IPS-NIHi7 (cell line): ENCODE data around the gene TLK1.
A peak's percentile ranks its signal among the peaks of the same experiment; 100 is the strongest.

Experiments
- DNase-seq: peaks from one replicate; pipeline ENCODE4 v3.0.0; 2012; ENCODE audit warnings: mixed read lengths; ENCODE audit errors: extremely low spot score

The TLK1 gene

DNA sequence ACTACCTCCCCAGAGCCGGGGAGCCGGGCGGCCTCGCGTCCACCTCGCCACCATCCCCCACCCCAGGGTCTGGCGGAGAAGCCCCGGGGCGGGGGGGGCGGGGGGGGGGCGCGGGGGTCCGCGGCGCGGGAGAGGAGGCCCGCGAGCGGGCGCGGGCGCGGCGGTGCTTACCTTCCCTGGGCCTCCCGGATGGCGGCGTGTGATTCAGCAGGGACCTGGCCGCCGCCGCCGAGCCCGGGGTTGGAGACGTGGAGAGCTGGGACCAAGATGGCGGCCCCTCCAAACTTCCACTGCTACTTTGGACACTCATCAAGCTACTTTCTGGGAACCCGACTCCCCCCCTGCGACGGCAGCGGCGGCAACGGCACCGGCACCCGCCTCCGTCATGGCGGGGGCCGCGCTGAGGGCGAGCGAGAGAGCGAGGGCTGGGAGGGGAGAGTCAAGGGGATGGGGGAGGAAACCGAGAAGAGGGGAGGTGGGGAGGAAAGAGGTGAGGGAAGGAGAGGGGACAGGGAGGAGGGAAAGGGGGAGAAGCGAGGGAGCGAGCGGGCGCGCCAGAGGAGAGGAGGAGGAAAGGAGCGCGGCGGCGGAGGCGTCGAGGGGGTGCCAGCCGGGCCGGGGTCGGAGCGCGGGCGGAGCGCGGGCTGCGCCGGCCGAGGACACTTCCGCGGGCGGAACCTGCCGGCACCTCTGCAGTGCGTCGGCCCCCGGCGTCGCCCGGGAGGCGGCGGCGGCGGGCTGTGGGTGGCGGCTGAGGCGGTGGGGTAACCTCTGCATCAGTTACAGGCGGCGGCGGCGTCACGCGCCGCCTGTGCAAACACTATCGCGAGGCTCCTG, at the start of gene TLK1:
Gene TLK1 (minus strand): TSS at position 775 of the 837 bp plus-strand sequence. CDS start 465 bp downstream, at position 310.
- peak; percentile 70 for DNase-seq

DNA sequence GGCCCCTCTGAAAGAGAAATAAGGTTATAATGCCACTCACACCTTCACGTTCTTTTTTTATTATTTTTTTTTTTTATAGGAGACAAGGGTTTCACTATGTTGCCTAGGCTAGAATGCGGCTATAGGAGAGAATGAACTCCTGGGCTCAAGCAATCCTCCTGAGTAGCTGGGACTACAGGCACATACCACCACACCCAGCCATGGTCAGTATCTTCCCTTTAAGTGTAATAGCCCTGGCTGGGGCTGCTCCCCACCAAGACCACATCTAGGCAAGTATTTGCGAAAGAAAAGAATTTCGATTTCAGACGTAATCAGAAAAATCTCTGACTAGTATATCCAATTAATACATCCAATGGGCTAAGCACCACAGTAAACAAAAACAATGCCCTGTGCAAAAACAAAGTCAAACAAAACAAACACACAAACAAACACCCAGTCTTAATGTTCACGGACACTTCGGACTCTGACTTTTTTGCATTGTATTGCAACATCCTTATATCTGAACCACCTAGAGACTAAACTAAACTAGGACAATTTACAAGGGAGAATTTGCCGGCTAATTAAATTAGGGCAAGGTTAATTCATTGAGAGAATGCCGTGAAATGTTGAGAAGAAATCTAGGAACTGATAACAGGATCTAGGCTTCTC, 49.6 kb upstream of the TLK1 start:
- no peak for DNase-seq

DNA sequence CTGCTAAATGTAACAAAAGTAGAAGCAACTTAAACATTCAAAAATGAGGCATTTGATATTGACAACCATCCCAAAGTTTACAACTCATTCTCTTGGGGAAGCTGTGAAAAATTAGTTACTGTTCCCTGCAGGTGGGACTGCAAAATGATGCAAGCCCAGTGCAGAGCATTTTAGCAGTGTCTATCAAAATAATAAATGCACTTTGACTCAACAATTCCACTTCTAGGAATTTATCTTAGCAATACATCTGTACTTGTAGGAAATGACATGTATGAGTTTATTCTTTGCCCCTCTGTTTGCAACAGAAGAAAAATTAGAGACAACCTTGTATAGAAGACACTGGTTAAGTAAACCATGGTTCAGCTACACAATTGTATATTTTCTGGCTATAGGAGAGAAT, 48.0 kb upstream of the TLK1 start:
- DNase-seq, result no peak

DNA sequence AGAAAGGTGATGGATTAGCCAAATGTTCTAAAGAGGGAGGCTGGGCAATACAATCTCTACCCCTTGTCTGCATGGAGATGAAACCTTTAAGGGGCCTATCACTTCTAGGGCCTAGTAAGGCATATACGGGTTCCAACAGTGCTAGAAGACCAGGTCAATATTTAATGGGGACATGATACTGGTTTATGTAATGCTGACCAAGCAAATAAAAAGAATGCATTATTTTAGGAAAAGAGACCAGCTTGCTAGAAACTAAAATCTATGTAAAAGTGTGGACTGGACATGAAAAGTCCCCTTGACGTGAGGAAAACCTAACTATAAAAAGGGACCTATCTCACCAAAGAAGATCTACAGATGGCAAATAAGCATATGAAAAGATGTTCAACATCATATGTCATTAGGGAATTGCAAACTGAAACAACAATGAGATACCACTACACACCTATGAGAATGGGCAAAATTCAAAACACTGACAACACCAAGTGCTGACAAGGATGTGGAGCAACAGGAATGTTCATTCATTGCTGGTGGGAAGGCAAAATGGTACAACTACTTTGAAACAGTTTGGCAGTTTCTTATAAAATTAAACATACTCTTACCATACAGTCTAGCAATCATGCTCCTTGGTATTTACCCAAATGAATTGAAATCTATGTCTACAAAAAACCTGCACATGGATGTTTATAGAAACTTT, 45.9 kb upstream of the TLK1 start:
- DNase-seq, result no peak

DNA sequence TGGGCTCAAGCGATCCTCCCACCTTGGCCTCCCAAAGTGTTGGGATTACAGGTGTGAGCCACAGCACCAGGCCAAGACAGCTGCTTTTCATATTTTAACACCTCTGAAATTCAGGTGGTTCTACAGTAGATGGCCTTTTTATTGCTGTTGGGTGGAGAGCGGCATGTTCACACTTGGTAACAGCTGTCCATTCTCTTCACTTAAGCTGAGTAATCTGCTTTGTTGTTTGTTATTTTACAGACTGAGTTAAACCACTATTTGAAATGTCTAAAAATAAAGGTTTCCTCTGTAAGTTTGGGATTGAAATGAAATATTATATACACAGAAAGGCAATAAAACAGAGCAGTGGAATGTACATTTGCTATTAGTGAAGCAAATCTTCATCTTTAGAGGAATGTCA, 44.9 kb upstream of the TLK1 start:
- no peak for DNase-seq

DNA sequence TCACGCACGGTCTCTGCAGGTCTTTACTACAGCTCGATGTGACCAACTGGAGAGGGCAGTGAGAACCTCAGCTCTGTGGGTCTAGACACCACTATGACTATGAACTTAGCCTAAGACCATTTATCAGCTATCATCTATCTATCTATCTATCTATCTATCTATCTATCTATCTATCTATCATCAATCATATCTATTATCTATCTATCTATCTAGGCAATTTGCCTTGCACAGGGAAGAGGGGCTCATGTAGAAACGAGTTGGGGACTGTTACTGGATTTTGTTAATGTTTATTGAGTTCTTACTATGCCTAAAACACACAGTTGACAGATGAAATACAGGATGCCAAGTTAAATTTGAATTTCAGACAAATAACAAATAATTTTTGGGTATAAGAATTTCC, 41.1 kb upstream of the TLK1 start:
- DNase-seq, result no peak

DNA sequence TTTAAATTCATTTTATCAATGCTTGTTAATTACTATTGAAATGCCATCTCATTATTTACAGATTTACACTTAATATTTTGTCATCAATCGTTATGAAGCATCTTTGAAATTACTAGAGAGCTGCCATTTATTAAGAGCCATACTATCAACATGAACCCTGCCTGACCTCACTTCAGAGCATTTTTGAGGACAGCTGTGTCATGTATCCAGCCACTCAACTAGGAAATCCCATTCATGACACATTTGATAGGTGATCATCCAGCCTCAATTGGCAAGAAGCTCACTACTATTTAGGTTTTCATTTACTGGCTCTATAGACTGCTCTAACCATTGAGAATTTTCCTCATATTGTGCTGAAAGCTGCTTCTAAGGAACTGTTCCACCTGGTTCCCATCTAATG, 40.6 kb upstream of the TLK1 start:
- no peak for DNase-seq

DNA sequence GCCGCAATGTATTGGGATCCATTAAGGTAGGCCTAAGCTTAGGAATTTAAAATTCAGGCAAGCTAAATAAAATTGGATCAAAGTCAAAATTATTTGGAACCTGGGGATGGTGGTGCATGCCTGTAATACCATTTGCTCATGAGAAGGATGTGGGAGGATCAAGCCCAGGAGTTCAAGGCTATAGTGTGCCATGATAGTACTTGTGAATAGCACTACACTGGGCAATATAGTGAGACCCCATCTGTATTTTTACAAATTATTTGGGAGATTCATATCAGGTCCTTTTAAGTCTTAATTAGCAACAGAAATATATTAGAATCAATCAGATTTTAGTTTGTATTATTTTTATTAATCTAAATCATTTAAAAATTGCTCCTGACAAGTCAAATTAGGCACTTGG, 39.8 kb upstream of the TLK1 start:
- no peak for DNase-seq

DNA sequence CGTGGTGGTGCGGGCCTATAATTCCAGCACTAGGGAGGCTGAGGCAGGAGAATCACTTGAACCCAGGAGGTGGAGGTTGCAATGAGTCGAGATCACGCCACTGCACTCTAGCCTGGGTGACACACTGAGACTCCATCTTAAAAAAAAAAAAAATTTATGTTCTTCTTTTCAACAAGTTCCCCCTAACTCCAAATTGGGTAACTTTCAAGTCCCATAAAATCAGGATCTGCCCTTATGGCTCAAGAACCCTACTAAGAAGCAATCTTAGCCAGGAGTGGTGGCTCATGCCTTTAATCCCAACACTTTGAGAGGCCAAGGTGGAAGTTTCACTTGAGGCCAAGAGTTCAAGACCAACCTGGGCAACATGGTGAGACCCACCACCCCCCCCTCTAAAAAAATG, 30.3 kb upstream of the TLK1 start:
- DNase-seq, result no peak

DNA sequence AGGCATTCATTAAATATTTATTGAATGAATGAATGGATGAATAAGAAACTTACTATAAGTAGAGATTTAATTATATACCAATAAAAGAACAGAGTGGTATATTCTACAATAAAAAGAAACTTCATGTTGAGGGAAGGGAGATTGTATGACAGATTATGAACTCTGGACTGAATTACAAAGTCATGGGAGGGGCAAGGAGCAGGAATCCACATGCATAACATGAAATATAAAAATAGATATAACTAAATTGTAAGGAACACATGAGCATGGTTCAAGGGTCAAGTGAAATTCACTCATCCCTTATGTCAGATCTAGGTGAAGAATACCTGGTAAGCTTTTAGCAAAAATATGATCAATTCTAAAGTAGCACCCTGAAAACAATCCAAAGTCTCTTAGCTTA, 27.1 kb upstream of the TLK1 start:
- no peak for DNase-seq

DNA sequence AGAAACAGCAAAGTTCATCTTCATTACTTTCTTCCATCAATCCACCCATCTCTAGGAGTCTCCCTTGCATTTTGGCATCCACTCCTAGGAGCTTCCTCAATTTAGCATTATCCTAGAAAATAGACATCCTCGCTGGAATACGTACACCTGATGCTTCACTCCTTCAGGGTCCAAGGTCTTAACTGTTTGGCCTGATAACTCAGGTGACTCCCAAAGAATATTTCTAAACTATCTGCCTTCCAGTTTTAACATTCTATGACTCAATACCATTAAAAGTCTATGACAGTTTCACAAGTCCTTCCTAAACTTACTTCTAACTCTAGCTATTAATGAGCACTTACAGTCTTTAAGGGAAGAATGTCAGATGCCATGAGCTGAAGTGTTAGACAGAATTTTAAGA, 26.5 kb upstream of the TLK1 start:
- DNase-seq, result no peak

DNA sequence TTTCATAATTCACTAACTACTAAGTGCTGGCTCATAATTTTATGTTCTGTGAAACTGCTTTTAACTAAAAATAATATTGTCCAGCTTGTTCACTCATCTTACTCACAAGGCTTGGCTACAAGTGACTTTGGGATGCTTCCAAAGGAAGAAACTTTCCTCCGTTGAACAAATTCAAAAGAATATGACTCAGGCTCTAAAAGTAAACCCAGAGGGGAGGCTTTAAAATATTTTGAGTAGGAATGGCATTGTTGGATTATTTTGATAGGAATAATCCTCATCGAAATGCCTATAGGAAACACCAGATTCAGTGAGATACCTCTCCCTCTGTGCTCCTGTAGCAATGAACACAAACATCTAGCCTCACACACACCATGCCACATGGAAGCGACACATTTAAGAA, 25.2 kb upstream of the TLK1 start:
- DNase-seq, result no peak

DNA sequence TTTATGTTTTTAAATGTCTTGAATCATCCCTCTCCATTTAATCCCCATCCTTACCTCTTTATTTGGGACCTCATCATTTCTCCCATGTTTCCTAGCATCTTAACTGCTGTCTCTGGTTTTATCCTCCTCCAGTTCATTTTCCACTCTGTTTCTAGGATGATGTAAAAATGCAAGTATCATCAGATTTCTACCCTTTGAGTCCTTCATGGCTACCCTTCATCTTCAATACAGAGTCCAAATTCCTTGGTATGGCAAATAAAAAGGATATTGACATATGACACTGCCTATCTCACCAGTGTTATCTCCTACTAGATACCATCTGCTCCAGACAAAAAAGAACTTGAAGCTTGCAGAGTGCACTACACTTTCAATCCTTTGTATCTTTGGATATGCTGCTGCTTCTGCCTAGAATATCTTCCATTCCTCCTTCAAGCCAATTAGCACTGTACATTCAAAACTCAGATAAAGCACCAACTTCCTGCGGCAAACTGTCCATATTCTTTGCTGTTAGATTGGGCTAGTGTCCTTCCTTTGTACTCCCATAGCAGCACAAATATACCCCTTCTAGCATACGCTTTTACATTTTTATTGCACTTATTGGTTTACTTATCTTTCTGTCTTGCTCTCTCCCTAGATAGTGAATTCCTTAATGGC, 24.6 kb upstream of the TLK1 start:
- no peak for DNase-seq

DNA sequence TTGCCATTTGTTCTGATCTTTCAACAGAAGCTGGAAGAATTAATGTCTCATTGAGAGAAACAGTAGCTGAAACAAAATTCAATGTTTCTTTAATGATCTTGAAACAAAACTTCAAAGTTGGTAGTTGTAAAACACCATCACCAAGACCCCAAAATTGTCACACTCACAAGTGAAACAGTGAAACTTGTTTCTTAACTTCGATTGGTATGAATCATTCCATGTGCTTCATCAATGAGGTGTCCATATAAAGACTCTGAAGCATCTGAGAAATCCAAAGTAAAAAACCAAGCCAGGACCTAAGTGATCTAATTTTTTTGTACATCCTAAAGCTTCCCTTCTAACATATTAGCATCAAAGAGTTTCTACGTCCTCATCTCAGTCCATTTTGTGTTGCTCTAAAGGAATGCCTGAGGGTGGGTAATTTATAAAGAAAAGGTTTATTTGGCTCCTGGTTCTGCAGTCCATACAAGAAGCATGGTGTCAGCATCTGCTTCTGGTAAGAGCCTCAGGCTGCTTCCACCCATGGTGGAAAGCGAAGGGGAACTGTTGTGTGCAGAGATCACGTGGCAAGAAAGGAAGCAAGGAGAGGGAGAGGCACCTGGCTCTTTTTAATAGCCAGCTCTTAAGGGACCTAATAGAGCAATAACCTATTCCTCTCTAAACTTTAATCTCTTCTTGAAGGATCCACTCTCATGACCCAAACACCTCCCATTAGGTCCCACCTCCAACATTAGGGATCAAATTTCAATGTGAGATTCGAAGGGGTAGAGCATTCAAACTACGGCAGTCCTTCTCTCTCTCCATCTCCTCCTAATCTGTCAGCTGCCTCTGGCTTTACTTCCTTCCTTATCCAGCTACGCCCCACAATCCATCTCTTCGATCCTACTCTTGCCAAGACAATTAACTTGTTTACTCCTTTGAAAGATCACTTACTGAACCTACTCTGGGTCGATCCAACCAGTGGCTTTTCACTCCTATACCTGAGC, 20.7 kb upstream of the TLK1 start:
- peak; percentile 24 for DNase-seq

DNA sequence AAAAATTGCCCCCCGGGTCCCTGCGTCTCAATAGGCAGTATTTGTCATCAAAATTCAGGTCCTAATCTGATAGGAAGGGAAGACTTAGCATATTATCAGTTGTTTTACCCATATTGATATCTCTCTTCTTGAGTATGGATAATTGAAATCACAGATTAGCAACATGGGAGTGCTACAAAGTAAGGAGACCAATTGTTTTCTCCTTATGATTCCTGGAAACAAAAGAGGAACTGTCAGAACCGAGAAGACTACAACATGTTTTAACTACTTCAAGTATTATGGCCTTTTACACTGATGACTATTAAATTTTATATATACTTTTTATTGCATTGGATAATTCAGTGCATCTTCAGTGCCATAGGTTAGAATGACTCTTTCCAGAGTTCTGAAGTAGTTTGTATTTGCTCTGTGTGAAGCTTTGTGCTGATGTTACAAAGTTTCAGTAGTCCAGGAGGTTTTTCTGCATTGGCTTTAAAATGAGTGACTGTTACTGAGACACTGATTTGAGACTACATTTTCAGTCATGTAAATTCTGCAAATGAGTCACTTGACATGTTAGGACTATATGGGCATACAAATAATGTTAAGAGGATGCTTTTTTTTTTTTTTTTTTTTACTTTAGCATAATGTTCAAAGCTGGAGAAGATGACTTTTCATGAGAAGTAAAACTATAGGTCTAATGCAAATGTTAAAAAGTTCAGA, 19.7 kb upstream of the TLK1 start:
- no peak for DNase-seq

DNA sequence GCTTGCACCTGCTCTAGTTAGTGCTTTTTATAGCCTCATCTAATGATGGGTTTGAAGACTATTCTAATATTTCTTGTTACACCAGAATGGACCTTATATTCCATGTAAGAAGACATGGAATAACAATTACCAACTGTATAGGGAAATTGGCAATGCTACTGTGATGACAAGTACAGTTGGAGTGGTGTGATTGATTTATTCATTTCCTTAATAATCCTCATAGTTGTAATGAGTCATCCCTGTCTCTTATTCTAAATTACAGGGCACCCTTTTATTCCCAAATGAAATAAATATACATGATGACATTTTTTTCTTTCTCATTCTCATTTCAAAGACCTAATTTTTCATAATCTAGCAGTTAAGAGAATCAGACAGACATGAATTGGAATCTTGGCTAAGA, 18.3 kb upstream of the TLK1 start:
- no peak for DNase-seq

DNA sequence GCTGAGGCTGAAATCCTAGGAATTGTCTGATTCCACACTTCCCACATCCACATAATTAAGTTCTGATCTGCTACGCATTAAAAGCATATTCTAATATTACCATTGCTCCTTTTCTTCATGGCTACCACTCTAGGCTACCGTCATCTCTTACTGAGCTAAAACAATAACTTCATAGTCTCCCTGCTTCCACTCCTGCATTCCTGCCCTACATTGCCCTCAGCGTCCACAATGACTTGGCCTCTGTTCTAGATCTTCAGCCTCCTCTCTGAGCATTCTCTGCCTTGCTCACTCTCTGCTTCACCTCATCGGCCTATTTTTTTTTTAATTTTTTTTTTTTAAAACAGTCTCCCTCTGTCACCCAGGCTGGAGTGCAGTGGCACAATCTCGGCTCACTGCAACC, 15.8 kb upstream of the TLK1 start:
- no peak for DNase-seq

DNA sequence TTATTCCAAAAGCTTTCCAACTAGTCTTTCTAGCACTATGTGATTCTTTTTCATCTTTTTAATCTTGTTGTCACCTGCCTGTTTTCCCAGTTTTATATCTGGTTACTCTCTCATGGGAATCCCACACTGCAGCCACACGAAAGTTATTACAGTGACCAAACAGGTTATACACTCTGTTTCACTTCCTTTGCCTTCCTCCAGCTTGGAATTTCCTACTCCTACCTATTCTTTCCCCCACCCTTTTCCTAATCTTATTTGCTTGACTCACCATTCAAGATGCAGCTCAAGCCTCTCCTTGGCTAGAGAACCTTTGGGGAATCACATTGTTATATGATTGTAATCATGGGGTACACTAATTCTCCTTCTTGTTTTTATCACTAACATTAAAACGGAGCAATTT, 13.4 kb upstream of the TLK1 start:
- no peak for DNase-seq

DNA sequence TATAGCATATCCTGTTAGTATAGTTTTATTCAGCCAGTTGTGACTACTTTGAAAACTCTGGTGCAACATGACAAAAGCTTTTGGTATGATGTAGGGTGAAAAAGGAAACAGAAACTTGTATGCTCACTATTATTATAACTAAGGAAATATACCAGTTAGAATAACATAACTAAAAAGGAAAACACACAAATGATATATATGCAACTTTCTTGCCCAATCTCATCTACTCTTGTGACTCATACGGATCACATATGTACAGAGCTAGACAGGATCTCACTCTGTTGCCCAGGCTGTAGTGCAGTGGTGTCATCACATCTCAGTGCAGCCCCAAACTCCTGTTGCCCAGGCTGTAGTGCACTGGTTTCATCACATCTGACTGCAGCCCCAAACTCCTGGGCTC, 12.4 kb upstream of the TLK1 start:
- no peak for DNase-seq

DNA sequence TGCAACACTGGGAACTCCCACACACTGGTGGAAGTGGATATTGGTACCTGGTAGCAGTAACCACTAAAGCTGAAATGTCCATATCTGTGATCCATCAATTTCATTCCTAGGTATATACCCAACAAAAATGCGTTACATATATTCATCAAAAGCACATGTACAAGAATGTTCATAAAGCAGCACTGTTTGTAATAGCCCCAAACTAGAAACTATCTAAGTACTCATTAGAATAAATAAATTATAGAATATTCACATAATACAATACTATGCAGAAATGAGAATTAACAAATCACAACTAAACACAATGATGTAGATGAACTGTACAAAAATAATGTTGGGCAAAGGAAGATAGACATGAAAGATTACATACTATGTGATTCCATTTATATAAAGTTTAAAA, 11.1 kb upstream of the TLK1 start:
- no peak for DNase-seq

DNA sequence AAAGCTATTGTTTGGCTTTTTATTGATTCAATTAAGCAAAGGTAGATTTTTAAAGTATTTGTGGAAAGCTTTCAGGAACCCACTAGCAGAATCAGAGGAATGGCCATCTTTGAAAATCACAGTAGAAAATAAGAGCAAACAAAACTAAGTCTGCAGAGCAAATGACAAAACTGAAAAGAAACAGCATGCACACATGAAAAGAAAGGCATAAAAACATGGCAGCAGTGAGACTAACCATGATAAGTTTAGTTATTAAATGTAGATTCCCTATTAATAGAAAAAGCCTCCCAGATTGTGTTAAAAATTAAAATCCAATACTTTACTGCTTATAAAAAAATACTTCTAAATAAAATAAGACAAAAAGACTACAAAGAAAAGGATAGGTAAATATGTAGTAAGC, 9.1 kb upstream of the TLK1 start:
- DNase-seq, result no peak
